Coronary artery (tissue), 2 donors: ENCODE results near the gene KLF7.

Source experiments
- DNase-seq: peaks from one replicate; pipeline ENCODE4 v3.0.0-alpha.2; 2017; ENCODE audit warnings: low spot score
- H3K27ac ChIP-seq, 2 donors: fragments of 200-600 bp; sonication (generic); one replicate each; pipeline ENCODE4 v1.5.1; 2016 to 2019
- H3K4me3 ChIP-seq: fragments of 200-600 bp; sonication (generic); 2 replicates; pipeline ENCODE4 v1.5.1; 2016; ENCODE audit warnings: mild to moderate bottlenecking, moderate library complexity
- TF ChIP-seq, protein P1 (sequence below): fragments of 200-600 bp; sonication (generic); IDR thresholded peaks from one replicate; pipeline ENCODE4 v1.5.1; 2019; ENCODE audit warnings: antibody characterized with exemption

Gene KLF7

DNA sequence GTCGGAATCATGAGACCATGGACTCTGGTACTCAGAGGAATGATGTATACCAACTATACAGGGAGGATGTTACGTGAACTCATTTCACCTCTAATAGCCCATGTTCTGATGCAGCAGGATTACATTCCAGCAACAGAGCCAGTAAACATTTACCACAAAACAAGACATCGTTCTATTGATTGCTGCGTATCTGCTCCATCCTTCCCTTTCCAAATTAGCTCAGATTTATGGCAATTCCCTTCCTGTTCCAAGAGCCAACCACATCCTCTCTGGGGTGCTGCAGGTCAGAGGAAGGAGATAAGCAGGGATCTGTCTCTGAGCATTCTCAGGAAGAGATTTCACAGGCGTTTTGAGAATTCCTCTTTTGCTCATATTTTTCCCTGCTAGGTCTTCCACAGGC, 98.3 kb downstream of the KLF7 start:
- no peak for DNase-seq
- no peak overlapping the region for H3K4me3 ChIP-seq
- no peak overlapping the region for H3K27ac ChIP-seq
- TF ChIP-seq, protein P1, sequence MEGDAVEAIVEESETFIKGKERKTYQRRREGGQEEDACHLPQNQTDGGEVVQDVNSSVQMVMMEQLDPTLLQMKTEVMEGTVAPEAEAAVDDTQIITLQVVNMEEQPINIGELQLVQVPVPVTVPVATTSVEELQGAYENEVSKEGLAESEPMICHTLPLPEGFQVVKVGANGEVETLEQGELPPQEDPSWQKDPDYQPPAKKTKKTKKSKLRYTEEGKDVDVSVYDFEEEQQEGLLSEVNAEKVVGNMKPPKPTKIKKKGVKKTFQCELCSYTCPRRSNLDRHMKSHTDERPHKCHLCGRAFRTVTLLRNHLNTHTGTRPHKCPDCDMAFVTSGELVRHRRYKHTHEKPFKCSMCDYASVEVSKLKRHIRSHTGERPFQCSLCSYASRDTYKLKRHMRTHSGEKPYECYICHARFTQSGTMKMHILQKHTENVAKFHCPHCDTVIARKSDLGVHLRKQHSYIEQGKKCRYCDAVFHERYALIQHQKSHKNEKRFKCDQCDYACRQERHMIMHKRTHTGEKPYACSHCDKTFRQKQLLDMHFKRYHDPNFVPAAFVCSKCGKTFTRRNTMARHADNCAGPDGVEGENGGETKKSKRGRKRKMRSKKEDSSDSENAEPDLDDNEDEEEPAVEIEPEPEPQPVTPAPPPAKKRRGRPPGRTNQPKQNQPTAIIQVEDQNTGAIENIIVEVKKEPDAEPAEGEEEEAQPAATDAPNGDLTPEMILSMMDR = no peak

DNA sequence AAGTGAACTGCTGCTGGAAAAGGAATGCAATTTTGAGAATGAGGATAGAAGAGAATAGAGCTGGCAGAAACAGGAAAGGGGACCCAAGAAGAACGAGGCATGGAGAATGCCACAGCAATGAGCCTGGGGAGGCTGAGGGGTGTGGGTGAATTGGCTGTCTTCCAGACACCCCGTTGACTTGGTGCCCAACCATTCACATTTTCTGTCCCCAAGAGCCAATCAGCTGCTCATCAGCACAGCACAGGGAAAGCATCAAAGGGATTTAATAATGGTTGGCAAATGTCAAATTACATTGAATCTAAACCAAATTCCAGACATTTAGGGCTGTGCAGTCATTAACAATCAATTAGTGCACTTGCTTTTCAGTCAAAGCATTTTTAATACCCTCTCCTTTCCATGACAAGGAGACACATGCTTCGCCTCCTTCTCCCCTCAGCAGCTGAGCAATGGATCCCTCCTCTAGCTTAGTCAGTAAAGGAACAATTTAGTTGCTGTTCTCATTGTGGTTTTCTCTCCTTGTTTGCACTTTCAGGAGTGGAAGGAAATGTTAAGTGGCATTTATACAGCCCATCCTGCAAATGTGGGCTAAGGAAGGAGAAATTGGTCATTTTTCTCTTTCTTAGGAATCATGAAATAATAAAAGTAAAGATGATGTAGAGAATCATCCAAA, 98.8 kb downstream of the KLF7 start:
- TF ChIP-seq, protein P1 = no peak
- no peak for DNase-seq
- H3K27ac ChIP-seq = no peak overlapping the region
- no peak overlapping the region for H3K4me3 ChIP-seq

DNA sequence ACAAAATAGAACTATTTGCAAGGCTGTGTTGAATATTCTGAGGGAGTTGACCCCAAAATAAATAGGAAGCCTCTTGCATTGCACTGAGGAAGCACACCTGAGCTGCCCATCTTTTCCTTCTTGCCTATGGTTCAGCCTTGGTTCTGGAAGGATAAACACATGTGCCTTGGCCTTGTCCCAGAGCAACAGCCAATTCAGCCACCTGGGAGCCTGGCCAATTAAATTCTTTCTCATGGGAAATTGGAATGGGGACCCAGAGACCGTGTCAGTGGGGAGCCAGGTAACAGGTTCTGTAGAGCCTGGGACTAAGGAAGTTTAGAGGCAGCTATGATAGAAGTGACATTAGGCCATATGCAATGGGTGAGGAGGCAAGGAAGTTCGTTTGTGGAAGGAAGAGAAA, 99.6 kb downstream of the KLF7 start:
- Histone ChIP-seq H3K27ac (no peak overlapping the region), H3K4me3 (no peak overlapping the region)
- DNase-seq = no peak
- TF ChIP-seq, protein P1 = no peak

DNA sequence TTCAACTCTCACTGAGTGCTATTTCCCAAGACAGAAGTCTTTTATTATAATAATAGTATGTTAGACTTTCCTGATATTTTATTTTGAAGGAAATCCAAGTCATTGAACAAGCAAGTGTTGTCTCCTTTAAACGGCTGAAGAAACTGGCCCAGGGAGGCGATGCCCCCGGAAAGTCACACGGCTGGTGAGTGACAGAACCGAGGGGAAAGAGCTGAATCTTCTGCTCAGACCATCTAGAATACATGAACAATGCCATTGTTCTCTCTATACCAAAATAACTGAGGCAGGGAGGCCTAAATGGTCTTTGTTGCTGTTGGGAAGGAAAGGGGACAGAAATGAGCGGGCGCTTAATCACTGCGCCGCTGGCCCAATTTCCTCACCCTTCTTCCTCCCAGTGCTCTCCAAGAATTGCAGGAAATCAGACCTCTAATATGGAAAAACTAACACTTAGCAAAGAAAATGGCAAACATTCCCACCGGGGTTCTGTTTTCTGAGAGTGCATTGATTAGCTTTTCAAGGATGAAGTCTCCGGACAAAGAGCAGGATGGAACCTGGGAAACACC, 101.5 kb downstream of the KLF7 start:
- Histone ChIP-seq H3K4me3 (no peak overlapping the region), H3K27ac (no peak overlapping the region)
- no peak for DNase-seq
- TF ChIP-seq, protein P1 = no peak

DNA sequence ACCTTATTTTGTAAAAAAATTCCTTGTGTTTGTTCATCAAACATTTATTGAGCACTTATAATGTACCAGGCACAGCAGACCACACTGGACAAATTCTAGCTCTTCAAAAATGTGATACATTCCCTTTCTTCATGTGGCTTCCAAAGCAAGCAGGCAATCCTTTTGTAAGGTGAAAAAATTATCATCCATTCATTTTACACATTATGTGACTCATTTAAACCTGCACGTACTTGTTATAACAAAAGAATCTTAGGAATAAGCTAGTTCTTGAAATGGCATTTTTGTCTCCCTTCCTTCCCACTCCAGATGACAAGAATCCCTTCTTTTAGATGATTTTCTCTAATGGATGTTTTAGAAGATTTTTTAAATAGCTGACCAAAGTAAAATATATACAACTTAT, 104.6 kb downstream of the KLF7 start:
- TF ChIP-seq, protein P1 = no peak

DNA sequence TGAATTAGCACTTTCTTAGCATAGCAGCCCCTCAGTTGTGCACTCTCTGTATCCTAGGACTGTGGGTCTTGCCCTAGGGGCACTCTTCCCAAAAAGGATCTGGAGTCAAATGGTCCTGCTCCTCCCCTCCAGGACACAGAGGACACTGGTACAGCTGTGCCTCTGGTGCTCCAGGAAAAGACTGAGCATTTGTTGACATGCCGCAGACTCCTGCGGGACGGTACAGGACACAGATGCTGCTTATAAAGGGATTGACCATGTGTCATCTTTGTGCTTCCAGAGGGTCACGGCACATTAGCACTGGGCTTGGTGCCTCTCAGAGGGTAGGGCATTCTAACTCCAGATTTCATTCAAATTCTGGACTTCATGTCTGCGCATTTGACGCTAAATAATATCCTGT, 110.5 kb downstream of the KLF7 start:
- no peak overlapping the region for H3K4me3 ChIP-seq
- H3K27ac ChIP-seq = no peak overlapping the region
- TF ChIP-seq, protein P1 = no peak
- DNase-seq = no peak

More for the DNA sequence above, 104.6 kb downstream of the KLF7 start:
- Histone ChIP-seq H3K4me3 (no peak overlapping the region), H3K27ac (no peak overlapping the region)
- no peak for DNase-seq

DNA sequence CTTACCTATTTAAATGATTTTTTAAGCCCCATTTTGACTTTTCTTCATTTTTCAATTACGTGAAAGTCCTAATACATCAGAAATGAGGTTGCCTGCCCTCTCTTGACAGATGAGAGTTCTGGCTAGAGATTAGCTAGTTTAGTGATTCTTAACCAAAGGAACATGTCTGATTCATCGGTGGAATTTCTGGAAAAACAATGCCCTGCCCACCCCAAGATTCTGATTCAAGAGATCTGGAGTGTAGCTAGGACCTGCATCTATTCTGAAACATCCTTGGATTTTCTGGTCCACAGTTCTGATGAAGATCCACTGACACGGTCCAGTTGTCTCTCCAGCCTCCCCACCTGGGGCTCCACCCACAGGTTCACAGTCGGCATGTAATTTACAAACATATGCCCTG, 111.2 kb downstream of the KLF7 start:
- TF ChIP-seq, protein P1 = no peak
- Histone ChIP-seq H3K27ac (no peak overlapping the region), H3K4me3 (no peak overlapping the region)
- DNase-seq = no peak
